Keratinocyte (primary cell): ENCODE data around the gene MYRIP. TPM values are rescaled to one million over a fixed set of nuclear protein-coding genes. Genes with fewer than 3 reads are reported as not detected.

ENCODE experiments used
- DNase-seq: peaks from one replicate; pipeline ENCODE4 v3.0.0-alpha.2; 2011; ENCODE audit warnings: low read depth, missing footprints, low spot score
- FAIRE-seq: peaks from 2 replicates; lab custom pipeline; 2011; peaks lifted over from hg19 to GRCh38; lab: Jason Lieb, UNC
- H2AFZ ChIP-seq: 2 replicates; pipeline ENCODE4 v1.6.0; 2012; ENCODE audit warnings: low read length, control low read depth, inconsistent platforms; ENCODE audit not compliant: control insufficient read depth
- H3K27ac ChIP-seq: 2 replicates; pipeline ENCODE4 v1.5.1; 2011; ENCODE audit warnings: low read length; ENCODE audit not compliant: control insufficient read depth, insufficient read depth
- H3K27me3 ChIP-seq: 3 replicates; pipeline ENCODE4 v1.6.0; 2011; ENCODE audit warnings: low read length; ENCODE audit not compliant: control insufficient read depth, insufficient read depth; ENCODE audit errors: extremely low read depth
- H3K36me3 ChIP-seq, 2 experiments: 2 replicates in 1 of 2; 3 replicates in 1 of 2; pipeline ENCODE4 v1.5.1; 2011; ENCODE audit warnings: low read length in 2 of 2, mild to moderate bottlenecking in 1 of 2; ENCODE audit not compliant: control insufficient read depth in 2 of 2, insufficient read depth in 2 of 2; ENCODE audit errors: extremely low read depth in 1 of 2
- H3K4me1 ChIP-seq: 3 replicates; pipeline ENCODE4 v1.5.1; 2011; ENCODE audit warnings: low read length; ENCODE audit not compliant: control insufficient read depth, insufficient read depth; ENCODE audit errors: extremely low read depth
- H3K4me2 ChIP-seq: 3 replicates; pipeline ENCODE4 v1.6.0; 2011; ENCODE audit warnings: low read depth, low read length; ENCODE audit not compliant: control insufficient read depth, insufficient read depth; ENCODE audit errors: extremely low read depth
- H3K4me3 ChIP-seq, 3 experiments: fragments of 200-600 bp in 1 of 3; sonication (generic) in 1 of 3; 2 replicates in 2 of 3; 3 replicates in 1 of 3; pipeline ENCODE4 v1.5.1; 2011 to 2016; ENCODE audit warnings: low read length in 3 of 3, mild to moderate bottlenecking in 3 of 3, control low read depth in 2 of 3, inconsistent platforms in 1 of 3, low read depth in 1 of 3, mixed read lengths in 1 of 3, mixed run types in 1 of 3, moderate library complexity in 1 of 3; ENCODE audit not compliant: control insufficient read depth in 2 of 3, insufficient read depth in 2 of 3; ENCODE audit errors: extremely low read depth in 1 of 3
- H3K79me2 ChIP-seq: 2 replicates; pipeline ENCODE4 v1.6.0; 2012; ENCODE audit warnings: low read length; ENCODE audit not compliant: control insufficient read depth, insufficient read depth
- H3K9ac ChIP-seq: 3 replicates; pipeline ENCODE4 v1.6.0; 2011; ENCODE audit warnings: low read length; ENCODE audit not compliant: control insufficient read depth, insufficient read depth; ENCODE audit errors: extremely low read depth
- H3K9me1 ChIP-seq: 3 replicates; pipeline ENCODE4 v1.6.0; 2011; ENCODE audit warnings: low read length; ENCODE audit not compliant: control insufficient read depth, insufficient read depth; ENCODE audit errors: extremely low read depth
- H3K9me3 ChIP-seq: 2 replicates; pipeline ENCODE4 v1.5.1; 2012; ENCODE audit warnings: low read depth, low read length; ENCODE audit not compliant: control insufficient read depth
- H4K20me1 ChIP-seq: 3 replicates; pipeline ENCODE4 v1.6.0; 2011; ENCODE audit warnings: low read length; ENCODE audit not compliant: control insufficient read depth, insufficient read depth; ENCODE audit errors: extremely low read depth
- CTCF ChIP-seq, 3 experiments: IDR thresholded peaks in 1 of 3; conservative IDR thresholded peaks in 1 of 3; optimal IDR thresholded peaks in 1 of 3; 2 replicates in 2 of 3; 3 replicates in 1 of 3; pipeline versions ENCODE3 to v1.5.1; 2011; ENCODE audit warnings: low read length in 3 of 3, mild to moderate bottlenecking in 3 of 3, moderate library complexity in 2 of 3, control low read depth in 1 of 3, inconsistent platforms in 1 of 3; ENCODE audit not compliant: insufficient read depth in 2 of 3; ENCODE audit errors: extremely low read depth in 1 of 3
- EZH2 ChIP-seq: IDR thresholded peaks from one replicate; pipeline ENCODE4 v1.6.1; 2012; ENCODE audit warnings: inconsistent platforms, mild to moderate bottlenecking, low read length, moderate library complexity
- dilution Hi-C: fragments of 300-500 bp; cut with MboI; formaldehyde crosslinking; loops from one replicate; pipeline ENCODE4 v1.7.0; 2020; ENCODE audit warnings: low sequenced_read_pairs; ENCODE audit not compliant: extremely low pct_ligation_motif_present
- polyA plus RNA-seq, 5 experiments: library from polyadenylated mRNA; depleted of rRNA in 3 of 5; stranded (reverse) in 3 of 5; stranded (forward) in 1 of 5; unstranded in 1 of 5; fragments of >200 nt; gene quantifications; 1 replicate in 1 of 5; 2 replicates in 3 of 5; 3 replicates in 1 of 5; pipeline versions ENCODE4 v1.2.1 to v1.2.3, GENCODE V29; 2011 to 2012; ENCODE audit warnings: missing spikeins in 2 of 5, low read depth in 1 of 5, low replicate concordance in 1 of 5

Gene MYRIP
- polyA plus RNA-seq, 1 donor (not counting 4 experiments of a cell fraction or from before 2014, with no cell fraction given), result 0.01 TPM

- Histone ChIP-seq H3K79me2 (no peaks in the 10 kb centered on the region), H3K9me1 (no peaks in the 10 kb centered on the region), H3K4me3 (no peak overlapping the region), H3K27me3 (no peaks in the 10 kb centered on the region), H4K20me1 (no peaks in the 10 kb centered on the region), H3K4me1 (peaks cover 9% of the 10 kb centered on the region), H3K9me3 (no peaks in the 10 kb centered on the region), H3K36me3 (no peaks in the 10 kb centered on the region), H2AFZ (no peak overlapping the region), H3K27ac (no peak overlapping the region), H3K4me2 (no peak overlapping the region), H3K9ac (no peak overlapping the region)
- TF ChIP-seq EZH2 (no peak), CTCF (optimal IDR thresholded peaks at IDR 0.05 in 1 of 3, IDR thresholded peaks at IDR 0.05 in 1 of 3, conservative IDR thresholded peaks at IDR 0.05 in 1 of 3; ENCODE audit: extremely low read depth in 1 of 3, insufficient read depth in 2 of 3, low read length in 3 of 3) (no peak)
- DNase-seq (no peak), FAIRE-seq (no peak)
- dilution Hi-C loops, result no loop called here
Observed at GRCh38 chr3:40254891-40255290, 445.5 kb downstream of the MYRIP start.

GRCh38 chr3:40255532-40255931, 446.1 kb downstream of the MYRIP start:
- no peak overlapping the region for H3K4me3 ChIP-seq
- no peak overlapping the region for H3K4me2 ChIP-seq
- no peak for DNase-seq
- TF ChIP-seq EZH2 (no peak), CTCF (optimal IDR thresholded peaks at IDR 0.05 in 1 of 3, IDR thresholded peaks at IDR 0.05 in 1 of 3, conservative IDR thresholded peaks at IDR 0.05 in 1 of 3; ENCODE audit: extremely low read depth in 1 of 3, insufficient read depth in 2 of 3, low read length in 3 of 3) (no peak)
- H3K9me1 ChIP-seq, result no peaks in the 10 kb centered on the region
- H4K20me1 ChIP-seq, result no peaks in the 10 kb centered on the region
- no peak overlapping the region for H2AFZ ChIP-seq
- dilution Hi-C loops, result no loop called here
- no peaks in the 10 kb centered on the region for H3K9me3 ChIP-seq
- no peaks in the 10 kb centered on the region for H3K27me3 ChIP-seq
- H3K79me2 ChIP-seq, result no peaks in the 10 kb centered on the region
- no peak overlapping the region for H3K9ac ChIP-seq
- no peaks in the 10 kb centered on the region for H3K36me3 ChIP-seq
- H3K4me1 ChIP-seq, result peaks cover 9% of the 10 kb centered on the region
- H3K27ac ChIP-seq, result no peak overlapping the region
- no peak for FAIRE-seq
